Rectal smooth muscle tissue (tissue), 1 donor: ENCODE results near the gene GANAB.

Source experiments
- H3K27ac ChIP-seq: one replicate; pipeline ENCODE4 v1.7.0; 2013; ENCODE audit warnings: low read depth, low read length, inconsistent platforms
- H3K27me3 ChIP-seq: one replicate; pipeline ENCODE4 v1.7.0; 2013; ENCODE audit warnings: low read length; ENCODE audit not compliant: control insufficient read depth, insufficient read depth
- H3K36me3 ChIP-seq: one replicate; pipeline ENCODE4 v1.7.0; 2013; ENCODE audit warnings: low read length; ENCODE audit not compliant: control insufficient read depth, insufficient read depth
- H3K4me1 ChIP-seq: one replicate; pipeline ENCODE4 v1.7.0; 2013; ENCODE audit warnings: low read length; ENCODE audit not compliant: control insufficient read depth, insufficient read depth
- H3K4me3 ChIP-seq: one replicate; pipeline ENCODE4 v1.7.0; 2013; ENCODE audit warnings: low read length
- H3K9ac ChIP-seq: one replicate; pipeline ENCODE4 v1.7.0; 2013; ENCODE audit warnings: low read length

The GANAB gene

GRCh38 chr11:62601372-62602140 lies 44.9 kb downstream of the GANAB start, which contains the start of gene MTA2:
MTA2 (minus strand) TSS chr11:62601865; CDS start chr11:62601450, 415 bp downstream.
- H3K36me3 ChIP-seq: peaks cover 17% of the 10 kb centered on the region
- no peaks in the 10 kb centered on the region for H3K27me3 ChIP-seq
- peaks cover 23% of the 10 kb centered on the region for H3K4me1 ChIP-seq
- H3K27ac ChIP-seq: peak within 1 kb of the TSS; percentile 92
- peak within 1 kb of the TSS; percentile 82 for H3K9ac ChIP-seq
- H3K4me3 ChIP-seq: peak within 1 kb of the TSS; percentile 82

DNA sequence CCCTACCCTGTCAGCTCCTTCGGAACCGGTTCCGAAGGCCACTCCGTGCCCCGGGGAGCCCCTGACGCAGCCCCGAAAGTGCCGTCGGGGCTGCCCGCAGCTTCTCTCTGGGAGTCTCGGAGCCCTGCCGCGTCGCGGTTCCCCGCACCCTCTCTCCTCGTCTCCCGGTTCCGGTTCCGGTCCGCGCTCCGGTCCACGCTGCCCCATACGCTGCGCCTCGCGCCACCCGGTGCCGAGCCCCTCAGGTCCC lies 45.4 kb downstream of the GANAB start:
- Histone ChIP-seq H3K36me3 (peaks cover 21% of the 10 kb centered on the region), H3K27ac (peak overlapping the region; percentile 92), H3K9ac (peak overlapping the region; percentile 82), H3K4me1 (peaks cover 23% of the 10 kb centered on the region), H3K4me3 (peak overlapping the region; percentile 76), H3K27me3 (no peaks in the 10 kb centered on the region)

DNA sequence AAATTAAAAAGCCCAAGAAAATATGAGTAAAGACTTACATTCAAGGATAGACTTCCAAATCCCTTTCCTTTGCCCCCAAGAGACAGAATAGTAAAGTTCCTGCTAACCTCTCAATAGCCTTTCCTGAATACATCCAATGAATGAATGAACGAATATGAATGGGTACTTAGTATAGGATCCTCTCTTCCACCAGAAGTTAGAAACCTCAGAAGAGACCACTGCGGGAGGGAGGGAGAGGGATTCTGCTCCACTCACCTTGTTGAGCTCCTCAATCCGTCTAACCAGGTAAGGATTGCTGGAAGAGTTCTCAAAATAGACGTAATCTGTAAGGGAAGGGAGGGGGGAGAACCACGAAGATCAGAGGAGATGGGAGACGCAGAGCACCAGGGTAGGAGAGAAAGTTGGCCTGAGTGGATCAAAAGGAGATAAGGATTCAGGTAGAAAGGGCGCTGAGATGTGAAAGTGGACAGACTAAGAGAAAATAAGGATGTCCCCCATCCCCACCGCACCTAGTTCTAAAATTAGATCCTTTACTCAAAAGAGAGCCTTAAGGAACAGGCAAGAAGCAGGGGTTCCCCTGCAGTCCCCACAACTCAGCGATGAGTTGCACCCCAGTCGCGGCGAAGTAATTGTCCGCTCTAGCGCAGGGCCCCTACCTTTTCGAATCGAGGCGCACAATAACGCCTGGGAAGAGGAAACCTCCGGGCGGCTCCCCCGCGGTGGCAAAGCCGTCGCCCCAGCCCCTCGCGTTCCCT lies 45.9 kb downstream of the GANAB start:
- Histone ChIP-seq H3K9ac (peak overlapping the region; percentile 82), H3K4me3 (peak overlapping the region; percentile 76), H3K4me1 (peaks cover 23% of the 10 kb centered on the region), H3K27me3 (no peaks in the 10 kb centered on the region), H3K36me3 (peaks cover 26% of the 10 kb centered on the region), H3K27ac (peak overlapping the region; percentile 92)

DNA sequence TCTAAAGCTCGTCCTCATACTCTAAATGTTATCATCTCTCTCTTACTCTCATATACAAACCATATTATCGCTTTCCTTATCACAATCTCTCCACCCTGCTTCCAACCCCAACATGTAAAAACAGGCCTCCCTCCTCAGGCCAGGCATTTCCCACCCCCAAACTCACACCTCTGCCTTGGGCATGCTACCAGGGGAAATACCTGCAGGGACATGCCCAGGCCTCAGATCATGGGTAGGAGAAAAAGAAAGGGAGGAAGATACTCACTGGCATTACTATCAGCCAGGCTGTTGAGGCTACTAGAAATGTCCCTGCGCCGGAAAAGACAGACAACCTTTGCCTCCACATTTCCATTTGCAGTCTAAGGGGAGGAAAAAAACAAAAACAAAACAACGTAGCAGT lies 46.5 kb downstream of the GANAB start:
- Histone ChIP-seq H3K27ac (peak overlapping the region; percentile 38), H3K27me3 (no peaks in the 10 kb centered on the region), H3K4me3 (peak overlapping the region; percentile 76), H3K36me3 (peaks cover 29% of the 10 kb centered on the region), H3K9ac (peak overlapping the region; percentile 16), H3K4me1 (peaks cover 23% of the 10 kb centered on the region)

- Histone ChIP-seq H3K4me1 (peaks cover 23% of the 10 kb centered on the region), H3K27me3 (no peaks in the 10 kb centered on the region), H3K9ac (no peak overlapping the region), H3K27ac (peak overlapping the region; percentile 38), H3K4me3 (peak overlapping the region; percentile 76), H3K36me3 (peaks cover 36% of the 10 kb centered on the region)
These were observed 47.2 kb downstream of the GANAB start for GRCh38 chr11:62599069-62599696.

DNA sequence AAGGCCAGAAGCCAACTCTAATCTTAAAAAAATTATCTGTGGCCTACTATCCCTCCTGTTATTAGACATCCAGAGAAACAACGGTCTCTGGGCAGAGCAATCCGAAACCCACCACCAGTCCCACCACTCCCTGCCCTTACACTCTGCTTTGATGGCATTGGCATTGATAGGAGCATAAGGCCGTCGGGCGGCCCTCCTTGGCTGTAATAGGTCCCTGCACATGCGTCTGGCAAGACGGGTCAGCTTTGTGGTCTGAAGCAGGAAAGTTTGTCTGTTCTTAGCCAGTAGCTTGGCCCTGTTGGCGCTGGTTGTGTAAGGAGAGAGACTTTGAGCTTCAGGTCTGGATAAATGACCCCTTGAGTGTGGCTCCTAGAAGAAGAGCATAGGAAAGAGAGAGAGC lies 51.3 kb downstream of the GANAB start:
- Histone ChIP-seq H3K27ac (no peak overlapping the region), H3K36me3 (peaks cover 43% of the 10 kb centered on the region), H3K4me1 (peaks cover 30% of the 10 kb centered on the region), H3K27me3 (no peaks in the 10 kb centered on the region), H3K9ac (no peak overlapping the region), H3K4me3 (no peak overlapping the region)

DNA sequence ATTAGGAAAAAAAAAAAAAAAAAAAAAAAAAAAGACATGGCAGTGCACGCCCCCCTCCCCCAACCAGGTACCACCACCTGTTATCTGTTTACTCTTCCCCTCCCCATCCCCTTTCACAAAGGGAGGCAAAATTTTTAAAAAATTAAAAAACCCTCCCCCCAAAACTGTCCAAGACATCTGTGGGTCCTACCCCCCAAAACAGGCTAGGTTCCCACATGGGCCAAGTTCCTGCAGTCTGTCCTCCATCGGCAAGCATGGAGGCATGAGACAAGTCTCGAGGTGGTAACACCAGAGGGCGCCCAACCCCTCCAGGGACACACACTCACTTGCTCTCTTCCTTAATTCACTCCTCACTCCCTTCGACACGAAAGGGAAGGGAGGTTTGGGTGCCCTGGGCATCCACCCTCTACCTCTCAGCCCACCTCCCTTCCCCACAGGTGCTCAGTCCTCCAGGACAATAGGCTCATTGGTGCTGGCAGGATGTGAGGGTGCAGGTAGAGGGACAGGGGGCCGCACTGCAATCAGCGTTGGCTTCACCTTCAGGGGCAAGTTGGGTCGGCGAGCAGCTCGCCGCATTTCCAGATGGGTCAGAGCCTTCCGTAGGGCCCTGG lies 52.9 kb downstream of the GANAB start:
- H3K27ac ChIP-seq: no peak overlapping the region
- H3K27me3 ChIP-seq: no peaks in the 10 kb centered on the region
- H3K9ac ChIP-seq: no peak overlapping the region
- H3K4me1 ChIP-seq: peaks cover 15% of the 10 kb centered on the region
- H3K36me3 ChIP-seq: peaks cover 43% of the 10 kb centered on the region
- no peak overlapping the region for H3K4me3 ChIP-seq

DNA sequence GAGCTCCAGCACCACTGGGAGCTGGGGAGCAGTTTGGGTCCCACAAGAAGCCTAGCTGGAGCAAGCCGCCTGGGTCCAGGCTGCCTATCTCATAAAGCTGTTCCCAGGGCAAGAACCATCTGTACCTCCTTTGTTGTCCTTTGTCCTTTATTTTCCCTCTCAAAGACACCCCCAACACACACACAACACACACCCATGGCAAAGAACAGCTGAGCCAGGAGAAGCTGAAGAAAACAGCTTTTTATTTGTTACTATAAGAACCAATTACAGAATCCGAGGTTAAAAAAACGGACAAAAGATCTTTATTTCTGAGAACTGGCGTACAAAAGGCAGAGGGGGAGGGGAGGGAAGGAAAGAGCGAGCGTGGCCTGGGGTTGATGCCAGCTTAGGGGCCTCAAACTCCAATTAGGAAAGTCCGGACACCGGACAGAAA lies 53.4 kb downstream of the GANAB start:
- H3K36me3 ChIP-seq: peaks cover 43% of the 10 kb centered on the region
- peak overlapping the region; percentile 93 for H3K27ac ChIP-seq
- H3K4me1 ChIP-seq: peaks cover 15% of the 10 kb centered on the region
- H3K9ac ChIP-seq: no peak overlapping the region
- no peak overlapping the region for H3K4me3 ChIP-seq
- no peaks in the 10 kb centered on the region for H3K27me3 ChIP-seq

DNA sequence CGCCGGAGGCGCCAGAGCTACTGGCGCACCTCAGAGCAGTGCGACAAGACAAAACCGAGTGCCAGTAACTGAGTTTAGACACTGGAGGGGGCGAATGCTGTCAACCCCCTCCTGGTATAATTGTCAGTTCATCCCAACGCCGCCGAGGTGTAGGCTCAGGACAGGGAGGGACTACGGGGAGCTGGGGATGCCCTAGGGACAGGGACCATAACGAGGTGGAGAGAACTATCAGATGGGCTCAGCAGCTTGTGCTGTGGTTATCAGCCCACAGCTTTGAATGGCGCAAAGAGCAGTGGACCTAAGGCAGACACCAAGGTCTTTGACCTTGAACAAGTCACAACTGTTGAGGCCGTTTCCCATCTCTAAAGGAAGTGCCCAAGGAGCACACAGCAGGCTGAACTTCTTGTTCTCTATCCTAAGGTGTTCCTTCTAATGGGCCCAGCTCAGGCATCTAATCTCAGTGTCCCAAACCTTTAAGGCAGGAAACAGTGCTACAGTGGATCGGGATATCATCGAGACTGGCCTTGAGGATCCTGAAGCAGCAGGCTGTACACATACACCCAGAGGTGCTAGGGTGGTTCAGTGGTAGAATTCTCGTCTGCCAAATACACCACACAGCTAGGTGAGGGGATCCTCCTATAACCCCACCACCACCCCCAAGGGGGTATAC lies 54.1 kb downstream of the GANAB start:
- Histone ChIP-seq H3K4me3 (peak overlapping the region; percentile 93), H3K9ac (peak overlapping the region; percentile 67), H3K27ac (peak overlapping the region; percentile 93), H3K4me1 (peaks cover 15% of the 10 kb centered on the region), H3K36me3 (peaks cover 42% of the 10 kb centered on the region), H3K27me3 (no peaks in the 10 kb centered on the region)

DNA sequence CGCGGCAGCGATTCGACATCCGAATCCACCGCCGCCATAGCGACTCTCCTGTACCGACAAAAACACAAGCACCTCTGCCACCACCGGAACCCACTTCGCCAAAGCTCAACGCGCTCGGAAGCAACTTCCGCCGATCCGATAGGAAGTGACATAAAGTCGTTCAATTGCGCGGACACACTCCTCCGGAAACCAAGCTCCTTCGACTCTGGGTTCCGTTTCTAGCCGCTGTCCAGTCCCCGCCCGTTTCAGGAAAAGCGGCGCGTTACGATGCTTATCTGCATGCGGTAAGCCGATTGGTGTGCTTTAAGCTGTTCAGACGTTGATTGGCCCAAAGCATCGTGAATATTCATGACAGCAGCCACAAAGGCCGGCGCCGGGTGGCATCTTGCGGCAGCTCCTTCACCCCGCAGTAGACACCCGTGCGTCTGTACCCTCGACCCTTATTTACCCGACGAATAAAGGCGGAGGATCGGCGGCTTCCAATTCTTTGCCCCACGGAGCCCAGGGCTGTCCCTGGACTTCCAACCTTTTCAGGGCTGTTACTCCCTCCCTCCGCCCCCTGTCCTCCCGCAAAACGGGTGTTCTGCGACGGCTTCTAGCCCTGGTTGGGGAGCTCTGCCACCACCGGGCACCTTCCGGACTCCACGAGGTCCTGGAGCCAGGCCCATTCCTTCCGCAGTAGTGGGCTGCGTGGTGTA lies 54.8 kb downstream of the GANAB start, which contains the start of gene TUT1:
Gene TUT1, minus strand, starts transcription at position 76 of the 698 bp plus-strand sequence. Its CDS starts 38 bp downstream, at position 38.
- Histone ChIP-seq H3K4me3 (peak within 1 kb of the TSS; percentile 93), H3K27ac (peak within 1 kb of the TSS; percentile 93), H3K36me3 (peaks cover 39% of the 10 kb centered on the region), H3K4me1 (peaks cover 15% of the 10 kb centered on the region), H3K27me3 (no peaks in the 10 kb centered on the region), H3K9ac (peak within 1 kb of the TSS; percentile 88)

- no peaks in the 10 kb centered on the region for H3K27me3 ChIP-seq
- no peak overlapping the region for H3K4me3 ChIP-seq
- H3K9ac ChIP-seq: no peak overlapping the region
- H3K4me1 ChIP-seq: peaks cover 15% of the 10 kb centered on the region
- peaks cover 20% of the 10 kb centered on the region for H3K36me3 ChIP-seq
- H3K27ac ChIP-seq: no peak overlapping the region
These were observed 57.3 kb downstream of the GANAB start for GRCh38 chr11:62588966-62589637.
